Peyer's patch (tissue), 4 donors: ENCODE measurements around the gene CDK1.

Experiments
- CTCF ChIP-seq, 6 experiments: fragments of 450-650 bp in 4 of 6; fragments of 200-600 bp in 2 of 6; sonication (generic) in 1 of 6; IDR thresholded peaks; one replicate each; pipeline ENCODE4 v1.5.1; 2017 to 2019; ENCODE audit warnings: antibody characterized with exemption in 6 of 6, mild to moderate bottlenecking in 3 of 6, moderate library complexity in 1 of 6
- POLR2A ChIP-seq, 2 donors: fragments of 450-650 bp; IDR thresholded peaks; one replicate each; pipeline ENCODE4 v1.5.1; 2017; ENCODE audit warnings: antibody characterized with exemption in 2 of 2, mild to moderate bottlenecking in 2 of 2, moderate library complexity in 2 of 2

GRCh38 chr10:60809157-60809556 is 30.9 kb downstream of the CDK1 start:
- no peak for TF ChIP-seq CTCF (IDR thresholded peaks at IDR 0.05)
- no peak for TF ChIP-seq POLR2A (IDR thresholded peaks at IDR 0.05)
